Lower leg skin (tissue), 3 donors: Measurements from ENCODE around the gene BCAR3.

Experiments used
- CTCF ChIP-seq, 3 donors: fragments of 450-650 bp; IDR thresholded peaks; one replicate each; pipeline ENCODE4 v1.5.1; 2016; ENCODE audit warnings: antibody characterized with exemption in 3 of 3, mild to moderate bottlenecking in 3 of 3, moderate library complexity in 2 of 3
- POLR2A ChIP-seq, 2 donors: fragments of 450-650 bp; IDR thresholded peaks; one replicate each; pipeline ENCODE4 v1.6.1; 2016 to 2017; ENCODE audit warnings: antibody characterized with exemption in 2 of 2, mild to moderate bottlenecking in 1 of 2, moderate library complexity in 1 of 2

GRCh38 chr1:93525431-93525830, 156.2 kb downstream of the BCAR3 start:
- TF ChIP-seq CTCF (IDR thresholded peaks at IDR 0.05) (no peak), POLR2A (IDR thresholded peaks at IDR 0.05) (no peak)
